K562 (cell line): ENCODE results near the gene RAD23B. TPM values are rescaled to one million over a fixed set of nuclear protein-coding genes. Genes with fewer than 3 reads are reported as not detected.

Experiments
- C11orf30 ChIP-seq: fragments of 450-650 bp; IDR thresholded peaks from 2 replicates; pipeline ENCODE4 v1.6.1; 2016; ENCODE audit warnings: low read depth, mild to moderate bottlenecking
- CTCFL ChIP-seq: IDR thresholded peaks from 2 replicates; pipeline ENCODE4 v1.6.1; 2011; ENCODE audit warnings: borderline replicate concordance, low read depth, mild to moderate bottlenecking, moderate library complexity, low read length; ENCODE audit not compliant: insufficient read depth, poor library complexity, severe bottlenecking
- ELK3 ChIP-seq: fragments of 450-650 bp; formaldehyde crosslinking; IDR thresholded peaks from 2 replicates; pipeline ENCODE4 v1.4.0; 2020; ENCODE audit warnings: mild to moderate bottlenecking
- ERF ChIP-seq: fragments of 450-650 bp; formaldehyde crosslinking; IDR thresholded peaks from 2 replicates; pipeline ENCODE4 v1.4.0; 2020; ENCODE audit warnings: mild to moderate bottlenecking, mixed read lengths
- ETV1 ChIP-seq: fragments of 450-650 bp; conservative IDR thresholded peaks from 2 replicates; pipeline ENCODE4 v1.6.1; 2016; ENCODE audit warnings: missing genetic modification characterization, control low read depth, low read depth, missing compliant biosample characterization
- FOXJ2 ChIP-seq: fragments of 200-800 bp; sonication (Bioruptor generic); IDR thresholded peaks from 2 replicates; pipeline ENCODE4 v1.6.1; 2016; ENCODE audit warnings: missing genetic modification characterization, missing compliant biosample characterization
- HDAC1 ChIP-seq, 2 experiments: fragments of 450-650 bp; IDR thresholded peaks; 2 replicates each; pipeline ENCODE4 v1.6.1; 2016 to 2017; ENCODE audit warnings: inconsistent platforms in 1 of 2, mild to moderate bottlenecking in 1 of 2, moderate library complexity in 1 of 2
- HINFP ChIP-seq: fragments of 450-650 bp; conservative IDR thresholded peaks from 2 replicates; pipeline ENCODE4 v1.6.1; 2016; ENCODE audit warnings: missing genetic modification characterization, low read depth, mild to moderate bottlenecking, control low read depth, missing compliant biosample characterization
- JUND ChIP-seq, 2 experiments: IDR thresholded peaks; 2 replicates in 1 of 2; 3 replicates in 1 of 2; pipeline ENCODE4 v1.6.1; 2011; ENCODE audit warnings: borderline replicate concordance in 2 of 2, low read depth in 2 of 2, low read length in 2 of 2, improper control_type of control experiment in 1 of 2, missing biosample characterization in 1 of 2, missing genetic modification characterization in 1 of 2, missing genetic modification reagents in 1 of 2
- KLF16 ChIP-seq: IDR thresholded peaks from 2 replicates; pipeline ENCODE4 v1.6.1; 2016; ENCODE audit warnings: antibody characterized with exemption
- KLF6 ChIP-seq: fragments of 250-450 bp; sonication (Bioruptor Pico); IDR thresholded peaks from 2 replicates; pipeline ENCODE4 v1.4.0; 2020; ENCODE audit warnings: mild to moderate bottlenecking, moderate library complexity, borderline replicate concordance
- MAZ ChIP-seq, 2 experiments: fragments of 450-650 bp in 1 of 2; sonication (generic) in 1 of 2; formaldehyde crosslinking; IDR thresholded peaks in 1 of 2; conservative IDR thresholded peaks in 1 of 2; 2 replicates each; pipeline versions ENCODE4 v1.4.0 to v1.5.0; 2020; ENCODE audit warnings: mild to moderate bottlenecking in 1 of 2, missing genetic modification reagents in 1 of 2
- MYNN ChIP-seq, 2 experiments: sonication (generic); formaldehyde crosslinking in 1 of 2; IDR thresholded peaks; 2 replicates each; pipeline versions ENCODE4 v1.5.0 to v1.6.1; 2016 to 2020; ENCODE audit warnings: antibody characterized with exemption in 1 of 2, missing genetic modification reagents in 1 of 2
- NELFE ChIP-seq: IDR thresholded peaks from 2 replicates; pipeline ENCODE4 v1.6.1; 2011; ENCODE audit warnings: mild to moderate bottlenecking; ENCODE audit not compliant: insufficient read depth, insufficient read length
- NR2C2 ChIP-seq, 2 experiments: fragments of 200-800 bp in 1 of 2; sonication (Bioruptor generic) in 1 of 2; sonication (generic) in 1 of 2; formaldehyde crosslinking in 1 of 2; IDR thresholded peaks; 2 replicates each; pipeline versions ENCODE4 v1.6.1 to v1.8.0; 2016 to 2022; ENCODE audit warnings: mild to moderate bottlenecking in 1 of 2, missing compliant biosample characterization in 1 of 2, missing genetic modification characterization in 1 of 2, missing genetic modification reagents in 1 of 2
- PHTF2 ChIP-seq: fragments of 250-450 bp; sonication (Bioruptor Pico); IDR thresholded peaks from 2 replicates; pipeline ENCODE4 v1.5.0; 2021; ENCODE audit warnings: mild to moderate bottlenecking
- RB1 ChIP-seq: fragments of 450-650 bp; IDR thresholded peaks from 2 replicates; pipeline ENCODE4 v1.6.1; 2017; ENCODE audit warnings: low read depth, mild to moderate bottlenecking
- ZFX ChIP-seq: sonication (generic); formaldehyde crosslinking; IDR thresholded peaks from 2 replicates; pipeline ENCODE4 v1.8.0; 2022; ENCODE audit warnings: mild to moderate bottlenecking, missing genetic modification reagents, moderate library complexity
- ZKSCAN3 ChIP-seq: fragments of 250-450 bp; sonication (Bioruptor Pico); IDR thresholded peaks from 2 replicates; pipeline ENCODE4 v1.4.0; 2020
- ZNF274 ChIP-seq: IDR thresholded peaks from 2 replicates; pipeline ENCODE4 v1.6.1; 2011; ENCODE audit warnings: low read depth, mild to moderate bottlenecking, low read length, moderate library complexity, borderline replicate concordance
- ZNF41 ChIP-seq: fragments of 250-450 bp; sonication (Bioruptor Pico); conservative IDR thresholded peaks from 2 replicates; pipeline ENCODE4 v1.4.0; 2020; ENCODE audit warnings: mild to moderate bottlenecking
- ZNF436 ChIP-seq: fragments of 250-450, 450-650 bp; sonication (Bioruptor Pico); formaldehyde crosslinking; IDR thresholded peaks from 2 replicates; pipeline ENCODE4 v1.7.0; 2020; ENCODE audit warnings: mild to moderate bottlenecking
- polyA plus RNA-seq, 8 experiments: library from polyadenylated mRNA; depleted of rRNA in 4 of 8; stranded (reverse) in 5 of 8; unstranded in 3 of 8; fragments of >200 nt; fragmentation: Nextera tagmentation in 2 of 8; fragmentation: Illumina TruSeq in 1 of 8; extraction: Ambion mirVana in 2 of 8; extraction: Trizol in 1 of 8; gene quantifications; 2 replicates each; pipeline versions ENCODE4 v1.2.1 to v1.2.3, GENCODE V29; 2011 to 2014; ENCODE audit warnings: inconsistent platforms in 1 of 8, missing spikeins in 1 of 8
- total RNA-seq, 7 experiments: library from RNA; depleted of rRNA in 6 of 7; stranded (reverse); fragments of >200 nt in 6 of 7; fragmentation: Illumina TruSeq in 2 of 7; extraction: Trizol in 2 of 7; gene quantifications; 2 replicates each; pipeline versions ENCODE4 v1.2.1 to v1.2.3, GENCODE V29; 2011 to 2021; ENCODE audit warnings: low replicate concordance in 1 of 7

Gene RAD23B
- total and polyA plus RNA-seq, 9 of the 15 experiments (the other 6 are each of a cell fraction or from before 2014, with no cell fraction given), result 14.5 to 184 (median 114) TPM

GRCh38 chr9:107340920-107341632 lies 58.0 kb downstream of the RAD23B start (continued):
- no peak for TF ChIP-seq ZNF436 (CRISPR knock-in tag)
- TF ChIP-seq HINFP (tag), result no peak
- peak; percentile 88 for TF ChIP-seq CTCFL
- no peak for TF ChIP-seq HDAC1 (IDR thresholded peaks at IDR 0.05)
- no peak for TF ChIP-seq NR2C2 (CRISPR knock-in tag; IDR thresholded peaks at IDR 0.05)
- TF ChIP-seq NR2C2 (tag; IDR thresholded peaks at IDR 0.05), result no peak
- no peak for TF ChIP-seq ELK3 (CRISPR knock-in tag)
- no peak for TF ChIP-seq ERF (CRISPR knock-in tag)
- TF ChIP-seq ETV1 (tag), result no peak
- TF ChIP-seq ZNF274, result no peak
- peak; percentile 12; the same call in 1 of the 2 replicates for TF ChIP-seq JUND (IDR thresholded peaks at IDR 0.05; ENCODE audit: borderline replicate concordance, low read depth, low read length)
- TF ChIP-seq JUND (tag; IDR thresholded peaks at IDR 0.05; ENCODE audit: borderline replicate concordance, low read depth, low read length), result no peak
- peak; percentile 46; the same call in 1 of the 2 replicates for TF ChIP-seq MYNN (IDR thresholded peaks at IDR 0.05)
- TF ChIP-seq MYNN (CRISPR knock-in tag; IDR thresholded peaks at IDR 0.05), result no peak
- no peak for TF ChIP-seq MAZ (CRISPR knock-in tag; conservative IDR thresholded peaks at IDR 0.05 in 1 of 2, IDR thresholded peaks at IDR 0.05 in 1 of 2)
- TF ChIP-seq PHTF2 (CRISPR knock-in tag), result no peak
- peak; percentile 46; the same call in 1 of the 2 replicates for TF ChIP-seq KLF16
- no peak for TF ChIP-seq KLF6 (CRISPR knock-in tag)
- no peak for TF ChIP-seq NELFE
- 0 out of 2 replicates have a peak, but pooled peaks have one; percentile 12 for TF ChIP-seq C11orf30
- TF ChIP-seq ZKSCAN3 (CRISPR knock-in tag), result no peak
- TF ChIP-seq FOXJ2 (tag), result no peak
- TF ChIP-seq ZNF41 (CRISPR knock-in tag), result no peak
- no peak for TF ChIP-seq ZFX (CRISPR knock-in tag)
- TF ChIP-seq RB1, result peak; percentile 44; the same call in 1 of the 2 replicates
